SK-N-SH treated with all-trans-retinoic acid at 6 μM for 48 hours (cell line): Measurements from ENCODE around the gene TRABD2B.

Experiments
- ATAC-seq: fragments of 200-7000 bp; cut with Tn5 transposase; 3 replicates; pipeline ENCODE4 v1.9.1; 2020; ENCODE audit warnings: mild to moderate bottlenecking, moderate library complexity
- ARNTL ChIP-seq: fragments of 450-650 bp; formaldehyde crosslinking; IDR thresholded peaks from 2 replicates; pipeline ENCODE4 v1.5.0; 2020; ENCODE audit warnings: low read depth, mild to moderate bottlenecking, moderate library complexity, borderline replicate concordance
- BACH2 ChIP-seq: fragments of 250-450 bp; sonication (Bioruptor Pico); IDR thresholded peaks from 2 replicates; pipeline ENCODE4 v1.9.0; 2021; ENCODE audit warnings: mild to moderate bottlenecking, borderline replicate concordance
- CSDC2 ChIP-seq: fragments of 250-450 bp; sonication (Bioruptor Pico); IDR thresholded peaks from 2 replicates; pipeline ENCODE4 v1.5.0; 2020; ENCODE audit warnings: mild to moderate bottlenecking, moderate library complexity
- ESRRG ChIP-seq: fragments of 250-450 bp; sonication (Bioruptor Pico); IDR thresholded peaks from 2 replicates; pipeline ENCODE4 v1.6.1; 2021; ENCODE audit warnings: mild to moderate bottlenecking
- GLIS3 ChIP-seq: fragments of 250-450 bp; sonication (Bioruptor Pico); IDR thresholded peaks from 2 replicates; pipeline ENCODE4 v1.5.0; 2020; ENCODE audit warnings: mild to moderate bottlenecking, moderate library complexity
- ISL1 ChIP-seq: fragments of 250-450 bp; sonication (Bioruptor Pico); IDR thresholded peaks from 2 replicates; pipeline ENCODE4 v2.1.2; 2022; ENCODE audit warnings: mild to moderate bottlenecking, moderate library complexity
- OSR1 ChIP-seq: fragments of 250-450 bp; sonication (Bioruptor Pico); IDR thresholded peaks from 2 replicates; pipeline ENCODE4 v1.8.0; 2022; ENCODE audit warnings: moderate library complexity, mild to moderate bottlenecking, inconsistent platforms
- PPARA ChIP-seq: fragments of 250-450 bp; sonication (Bioruptor Pico); IDR thresholded peaks from 2 replicates; pipeline ENCODE4 v1.5.0; 2020; ENCODE audit warnings: mild to moderate bottlenecking, borderline replicate concordance
- SNAI2 ChIP-seq: fragments of 250-450 bp; sonication (Bioruptor Pico); IDR thresholded peaks from 2 replicates; pipeline ENCODE4 v1.5.0; 2020; ENCODE audit warnings: mild to moderate bottlenecking, moderate library complexity
- TCF4 ChIP-seq: fragments of 250-450 bp; sonication (Bioruptor Pico); IDR thresholded peaks from 2 replicates; pipeline ENCODE4 v1.8.0; 2021; ENCODE audit warnings: mild to moderate bottlenecking, moderate library complexity, borderline replicate concordance
- TOX ChIP-seq: fragments of 250-450 bp; sonication (Bioruptor Pico); IDR thresholded peaks from 2 replicates; pipeline ENCODE4 v1.8.0; 2021; ENCODE audit warnings: mild to moderate bottlenecking, moderate library complexity, borderline replicate concordance
- ZFP3 ChIP-seq: fragments of 250-450 bp; sonication (Bioruptor Pico); IDR thresholded peaks from 2 replicates; pipeline ENCODE4 v1.5.0; 2020; ENCODE audit warnings: mild to moderate bottlenecking, moderate library complexity
- ZFP30 ChIP-seq: fragments of 450-650 bp; formaldehyde crosslinking; IDR thresholded peaks from 2 replicates; pipeline ENCODE4 v1.5.0; 2022; ENCODE audit warnings: mild to moderate bottlenecking, moderate library complexity
- ZNF565 ChIP-seq: fragments of 450-650 bp; formaldehyde crosslinking; conservative IDR thresholded peaks from 2 replicates; pipeline ENCODE4 v1.5.0; 2020; ENCODE audit warnings: low read depth, mild to moderate bottlenecking, moderate library complexity
- ZNF70 ChIP-seq: fragments of 450-650 bp; formaldehyde crosslinking; IDR thresholded peaks from 2 replicates; pipeline ENCODE4 v1.5.0; 2020; ENCODE audit warnings: mild to moderate bottlenecking, moderate library complexity
- ZNF8 ChIP-seq: fragments of 450-650 bp; formaldehyde crosslinking; IDR thresholded peaks from 2 replicates; pipeline ENCODE4 v1.5.0; 2020; ENCODE audit warnings: mild to moderate bottlenecking, moderate library complexity
- TF ChIP-seq, protein P1 (sequence below): fragments of 250-450 bp; sonication (Bioruptor Pico); IDR thresholded peaks from 2 replicates; pipeline ENCODE4 v1.5.0; 2020; ENCODE audit warnings: mild to moderate bottlenecking, moderate library complexity
- TF ChIP-seq, protein P2 (sequence below): fragments of 250-450 bp; sonication (Bioruptor Pico); IDR thresholded peaks from 2 replicates; pipeline ENCODE4 v1.8.0; 2020; ENCODE audit warnings: mild to moderate bottlenecking, moderate library complexity, borderline replicate concordance
- TF ChIP-seq, protein P3 (sequence below): fragments of 250-450 bp; sonication (Bioruptor Pico); IDR thresholded peaks from 2 replicates; pipeline ENCODE4 v1.8.0; 2021; ENCODE audit warnings: low read depth, mild to moderate bottlenecking, moderate library complexity, borderline replicate concordance
- TF ChIP-seq, protein P4 (sequence below): fragments of 250-450 bp; sonication (Bioruptor Pico); IDR thresholded peaks from 2 replicates; pipeline ENCODE4 v1.5.1; 2021; ENCODE audit warnings: mild to moderate bottlenecking, moderate library complexity

The TRABD2B gene

DNA sequence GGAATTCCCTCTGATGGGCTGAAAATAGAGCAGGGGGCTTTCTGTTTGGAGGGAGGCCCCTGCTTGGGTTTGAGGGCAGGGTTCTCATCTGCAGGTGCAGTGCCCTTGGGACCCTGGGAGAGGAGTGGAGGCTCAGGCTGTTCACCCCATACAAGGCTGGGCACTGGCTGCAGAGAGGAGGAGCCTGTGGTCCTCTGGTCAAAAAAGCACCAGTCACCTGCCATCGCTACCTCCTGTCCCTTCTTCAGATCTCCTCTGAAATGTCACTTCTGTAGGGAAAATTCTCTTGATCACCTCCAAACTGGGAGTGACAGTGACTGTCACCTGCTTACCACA lies 108.9 kb downstream of the TRABD2B start:
- ATAC-seq: no peak
- TF ChIP-seq ZFP3 (no peak), ZNF565 (CRISPR knock-in tag) (no peak), CSDC2 (no peak), ZFP30 (CRISPR knock-in tag) (no peak), ESRRG (CRISPR knock-in tag) (no peak), ZNF70 (CRISPR knock-in tag) (no peak), ARNTL (no peak), TOX (CRISPR knock-in tag) (no peak), PPARA (no peak), GLIS3 (CRISPR knock-in tag) (no peak), TCF4 (CRISPR knock-in tag) (no peak), OSR1 (no peak), BACH2 (CRISPR knock-in tag) (no peak)
- TF ChIP-seq, protein P1, sequence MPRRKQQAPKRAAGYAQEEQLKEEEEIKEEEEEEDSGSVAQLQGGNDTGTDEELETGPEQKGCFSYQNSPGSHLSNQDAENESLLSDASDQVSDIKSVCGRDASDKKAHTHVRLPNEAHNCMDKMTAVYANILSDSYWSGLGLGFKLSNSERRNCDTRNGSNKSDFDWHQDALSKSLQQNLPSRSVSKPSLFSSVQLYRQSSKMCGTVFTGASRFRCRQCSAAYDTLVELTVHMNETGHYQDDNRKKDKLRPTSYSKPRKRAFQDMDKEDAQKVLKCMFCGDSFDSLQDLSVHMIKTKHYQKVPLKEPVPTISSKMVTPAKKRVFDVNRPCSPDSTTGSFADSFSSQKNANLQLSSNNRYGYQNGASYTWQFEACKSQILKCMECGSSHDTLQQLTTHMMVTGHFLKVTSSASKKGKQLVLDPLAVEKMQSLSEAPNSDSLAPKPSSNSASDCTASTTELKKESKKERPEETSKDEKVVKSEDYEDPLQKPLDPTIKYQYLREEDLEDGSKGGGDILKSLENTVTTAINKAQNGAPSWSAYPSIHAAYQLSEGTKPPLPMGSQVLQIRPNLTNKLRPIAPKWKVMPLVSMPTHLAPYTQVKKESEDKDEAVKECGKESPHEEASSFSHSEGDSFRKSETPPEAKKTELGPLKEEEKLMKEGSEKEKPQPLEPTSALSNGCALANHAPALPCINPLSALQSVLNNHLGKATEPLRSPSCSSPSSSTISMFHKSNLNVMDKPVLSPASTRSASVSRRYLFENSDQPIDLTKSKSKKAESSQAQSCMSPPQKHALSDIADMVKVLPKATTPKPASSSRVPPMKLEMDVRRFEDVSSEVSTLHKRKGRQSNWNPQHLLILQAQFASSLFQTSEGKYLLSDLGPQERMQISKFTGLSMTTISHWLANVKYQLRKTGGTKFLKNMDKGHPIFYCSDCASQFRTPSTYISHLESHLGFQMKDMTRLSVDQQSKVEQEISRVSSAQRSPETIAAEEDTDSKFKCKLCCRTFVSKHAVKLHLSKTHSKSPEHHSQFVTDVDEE (CRISPR knock-in tag): no peak
- TF ChIP-seq, protein P2, sequence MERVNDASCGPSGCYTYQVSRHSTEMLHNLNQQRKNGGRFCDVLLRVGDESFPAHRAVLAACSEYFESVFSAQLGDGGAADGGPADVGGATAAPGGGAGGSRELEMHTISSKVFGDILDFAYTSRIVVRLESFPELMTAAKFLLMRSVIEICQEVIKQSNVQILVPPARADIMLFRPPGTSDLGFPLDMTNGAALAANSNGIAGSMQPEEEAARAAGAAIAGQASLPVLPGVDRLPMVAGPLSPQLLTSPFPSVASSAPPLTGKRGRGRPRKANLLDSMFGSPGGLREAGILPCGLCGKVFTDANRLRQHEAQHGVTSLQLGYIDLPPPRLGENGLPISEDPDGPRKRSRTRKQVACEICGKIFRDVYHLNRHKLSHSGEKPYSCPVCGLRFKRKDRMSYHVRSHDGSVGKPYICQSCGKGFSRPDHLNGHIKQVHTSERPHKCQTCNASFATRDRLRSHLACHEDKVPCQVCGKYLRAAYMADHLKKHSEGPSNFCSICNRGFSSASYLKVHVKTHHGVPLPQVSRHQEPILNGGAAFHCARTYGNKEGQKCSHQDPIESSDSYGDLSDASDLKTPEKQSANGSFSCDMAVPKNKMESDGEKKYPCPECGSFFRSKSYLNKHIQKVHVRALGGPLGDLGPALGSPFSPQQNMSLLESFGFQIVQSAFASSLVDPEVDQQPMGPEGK (CRISPR knock-in tag): no peak
- TF ChIP-seq, protein P3, sequence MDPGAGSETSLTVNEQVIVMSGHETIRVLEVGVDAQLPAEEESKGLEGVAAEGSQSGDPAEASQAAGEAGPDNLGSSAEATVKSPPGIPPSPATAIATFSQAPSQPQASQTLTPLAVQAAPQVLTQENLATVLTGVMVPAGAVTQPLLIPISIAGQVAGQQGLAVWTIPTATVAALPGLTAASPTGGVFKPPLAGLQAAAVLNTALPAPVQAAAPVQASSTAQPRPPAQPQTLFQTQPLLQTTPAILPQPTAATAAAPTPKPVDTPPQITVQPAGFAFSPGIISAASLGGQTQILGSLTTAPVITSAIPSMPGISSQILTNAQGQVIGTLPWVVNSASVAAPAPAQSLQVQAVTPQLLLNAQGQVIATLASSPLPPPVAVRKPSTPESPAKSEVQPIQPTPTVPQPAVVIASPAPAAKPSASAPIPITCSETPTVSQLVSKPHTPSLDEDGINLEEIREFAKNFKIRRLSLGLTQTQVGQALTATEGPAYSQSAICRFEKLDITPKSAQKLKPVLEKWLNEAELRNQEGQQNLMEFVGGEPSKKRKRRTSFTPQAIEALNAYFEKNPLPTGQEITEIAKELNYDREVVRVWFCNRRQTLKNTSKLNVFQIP (CRISPR knock-in tag): no peak
- TF ChIP-seq, protein P4, sequence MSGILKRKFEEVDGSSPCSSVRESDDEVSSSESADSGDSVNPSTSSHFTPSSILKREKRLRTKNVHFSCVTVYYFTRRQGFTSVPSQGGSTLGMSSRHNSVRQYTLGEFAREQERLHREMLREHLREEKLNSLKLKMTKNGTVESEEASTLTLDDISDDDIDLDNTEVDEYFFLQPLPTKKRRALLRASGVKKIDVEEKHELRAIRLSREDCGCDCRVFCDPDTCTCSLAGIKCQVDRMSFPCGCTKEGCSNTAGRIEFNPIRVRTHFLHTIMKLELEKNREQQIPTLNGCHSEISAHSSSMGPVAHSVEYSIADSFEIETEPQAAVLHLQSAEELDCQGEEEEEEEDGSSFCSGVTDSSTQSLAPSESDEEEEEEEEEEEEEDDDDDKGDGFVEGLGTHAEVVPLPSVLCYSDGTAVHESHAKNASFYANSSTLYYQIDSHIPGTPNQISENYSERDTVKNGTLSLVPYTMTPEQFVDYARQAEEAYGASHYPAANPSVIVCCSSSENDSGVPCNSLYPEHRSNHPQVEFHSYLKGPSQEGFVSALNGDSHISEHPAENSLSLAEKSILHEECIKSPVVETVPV (CRISPR knock-in tag): no peak

DNA sequence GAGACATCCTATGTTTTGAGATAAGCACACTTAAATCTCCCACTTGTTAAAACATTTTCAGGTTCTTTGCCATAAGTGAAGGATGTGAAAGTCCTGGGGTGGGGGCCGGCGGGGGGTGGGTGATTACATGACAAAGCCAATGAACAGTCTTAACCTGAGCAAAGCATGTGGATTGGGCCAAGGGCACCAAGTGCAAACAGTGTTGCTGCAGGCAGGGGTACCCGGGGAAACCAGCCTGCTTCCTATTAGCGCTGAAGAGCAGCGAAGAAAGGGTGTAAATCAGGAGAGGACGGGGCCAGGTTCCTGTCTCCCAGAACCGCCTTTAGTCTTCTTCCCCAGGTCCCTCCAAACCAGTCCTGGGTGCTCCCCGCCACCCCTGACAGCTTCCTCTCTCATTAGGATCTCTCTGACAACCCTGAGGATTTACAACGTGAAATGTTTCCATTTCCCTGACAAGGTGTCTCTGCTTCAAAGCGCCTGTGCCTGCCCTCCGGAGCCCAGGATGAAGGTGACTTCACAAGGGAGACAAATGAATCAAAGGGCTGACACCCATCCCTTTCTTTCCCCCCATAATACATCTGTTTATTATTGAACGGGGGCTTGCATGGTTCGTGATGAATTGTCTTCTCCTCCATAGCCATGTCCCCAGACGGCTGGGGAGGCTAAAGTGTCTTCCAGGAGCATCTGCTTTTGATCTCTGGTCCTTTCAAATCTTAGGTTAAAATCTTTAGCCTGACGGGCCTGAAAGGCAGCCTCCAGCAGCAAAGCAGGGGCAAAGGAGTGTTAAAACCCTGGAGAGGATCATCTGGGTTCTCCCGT lies 109.5 kb downstream of the TRABD2B start:
- no peak for TF ChIP-seq ESRRG (CRISPR knock-in tag)
- TF ChIP-seq ZFP3: no peak
- ATAC-seq: no peak

DNA sequence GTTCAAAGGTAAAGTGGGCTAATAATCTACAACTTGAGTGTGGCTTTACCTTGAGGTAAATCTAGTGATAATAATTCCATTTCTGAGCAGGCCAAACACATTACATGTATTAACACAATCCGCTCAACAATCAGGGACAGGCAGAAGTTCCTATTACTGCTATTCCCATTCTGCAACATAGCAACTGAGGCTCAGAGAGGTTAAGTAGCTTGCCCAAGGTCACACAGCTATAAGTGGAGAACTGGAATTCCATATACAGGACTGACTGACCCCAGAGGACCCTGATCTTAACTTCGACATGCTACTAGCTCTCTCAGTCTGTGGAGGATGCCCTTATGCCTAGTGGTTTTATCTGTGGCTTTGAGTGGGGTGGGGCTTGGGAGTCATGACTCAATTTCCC lies 110.1 kb downstream of the TRABD2B start:
- ATAC-seq: no peak
- TF ChIP-seq ISL1 (no peak), SNAI2 (CRISPR knock-in tag) (no peak), ZNF8 (CRISPR knock-in tag) (no peak)
- TF ChIP-seq, protein P4 (CRISPR knock-in tag): no peak
- TF ChIP-seq, protein P3 (CRISPR knock-in tag): no peak
- TF ChIP-seq, protein P1 (CRISPR knock-in tag): no peak
